Activated CD8-positive, alpha-beta memory T cell treated with anti-CD3 and anti-CD28 coated beads, Interleukin-2, amount 50 U/mL, for 48 hours (primary cell): ENCODE data around the gene CCNI2.

ENCODE experiments used
- DNase-seq: peaks from one replicate; pipeline ENCODE4 v3.0.0-alpha.2; 2020

The CCNI2 gene

DNA sequence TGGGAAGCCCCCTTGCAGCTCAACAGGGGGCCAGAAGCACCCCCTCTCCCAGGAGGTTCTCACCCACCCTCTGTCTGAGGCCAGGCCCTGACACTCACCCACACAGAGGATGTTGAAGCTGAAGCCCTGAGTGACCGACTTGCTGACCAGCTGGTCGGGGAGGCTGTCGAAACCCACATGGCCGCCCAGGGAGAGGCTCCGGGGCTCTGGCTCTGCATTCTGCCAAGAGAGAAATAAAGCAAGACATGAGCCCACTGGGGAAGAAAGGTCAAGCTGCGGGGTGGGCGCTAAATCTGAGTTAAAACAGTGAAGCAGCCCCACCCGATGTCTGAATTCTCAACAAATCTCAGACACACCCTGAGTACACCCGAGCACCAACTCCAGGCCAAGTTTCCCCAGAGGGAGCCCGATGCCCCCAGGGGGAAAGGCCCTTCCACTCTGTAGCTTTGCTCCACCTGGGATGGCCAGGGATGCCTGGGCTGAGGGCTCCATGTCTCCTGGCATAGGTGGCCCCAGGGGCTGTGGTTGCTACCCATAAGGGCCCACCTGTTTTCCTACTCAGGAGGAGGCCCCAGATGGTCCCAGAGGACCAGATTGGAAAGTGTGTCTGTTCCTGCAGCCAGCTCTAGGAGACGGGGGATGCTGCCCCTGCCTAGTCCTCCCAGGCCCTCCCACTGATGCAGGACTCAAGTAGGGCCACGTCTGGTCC is 18.2 kb downstream of the CCNI2 start:
- DNase-seq = peak; percentile 39

DNA sequence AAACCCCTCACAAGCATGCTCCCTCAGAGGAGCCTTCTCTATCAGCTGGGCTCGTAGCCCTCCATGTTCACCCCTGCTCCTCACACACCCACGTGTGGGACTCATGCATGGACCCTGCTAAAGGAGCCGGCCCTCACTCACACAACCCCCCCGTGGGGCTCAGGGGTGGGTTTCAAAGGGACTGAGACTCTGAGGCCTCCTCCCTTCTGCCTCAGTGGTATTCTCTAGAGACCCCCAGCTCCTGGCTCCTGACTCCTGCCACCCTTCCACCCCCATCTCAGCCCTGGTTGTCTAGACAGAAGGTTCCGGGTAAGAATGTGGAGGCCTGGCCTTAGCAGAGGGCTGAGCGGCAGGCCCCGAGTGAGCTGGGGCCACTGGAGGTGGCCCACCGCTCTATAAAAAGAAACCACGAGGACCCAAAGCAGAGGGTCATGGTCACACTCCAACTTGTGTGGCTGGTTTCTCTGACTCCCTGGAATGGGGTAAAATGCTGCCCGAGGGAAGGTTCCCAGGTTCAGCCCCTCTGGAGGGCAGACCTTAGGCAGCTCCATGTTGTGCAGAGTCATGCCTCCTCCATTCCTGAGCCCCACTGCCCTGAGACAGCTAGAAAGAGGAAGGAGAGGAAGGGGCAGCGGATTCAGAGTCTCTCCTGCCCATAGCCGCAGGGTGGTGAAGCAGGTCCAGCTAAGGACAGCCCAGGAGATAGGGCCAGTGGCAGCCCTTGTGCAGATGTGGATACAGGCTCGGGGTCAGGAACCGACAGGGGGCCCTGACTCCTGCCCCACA is 19.0 kb downstream of the CCNI2 start:
- peak; percentile 42 for DNase-seq

DNA sequence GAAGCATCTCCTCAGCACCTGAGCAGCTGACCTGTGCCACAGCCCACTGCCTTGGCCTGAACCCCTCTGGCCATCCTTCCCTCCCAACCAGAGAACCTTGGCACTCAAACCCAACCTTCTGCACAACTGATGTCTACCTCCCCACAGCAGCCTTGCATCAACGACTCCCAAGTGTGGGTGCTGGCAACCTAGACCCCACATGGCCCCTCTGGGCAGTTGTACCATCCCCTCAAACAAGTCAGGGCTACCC is 19.5 kb downstream of the CCNI2 start:
- DNase-seq = no peak

DNA sequence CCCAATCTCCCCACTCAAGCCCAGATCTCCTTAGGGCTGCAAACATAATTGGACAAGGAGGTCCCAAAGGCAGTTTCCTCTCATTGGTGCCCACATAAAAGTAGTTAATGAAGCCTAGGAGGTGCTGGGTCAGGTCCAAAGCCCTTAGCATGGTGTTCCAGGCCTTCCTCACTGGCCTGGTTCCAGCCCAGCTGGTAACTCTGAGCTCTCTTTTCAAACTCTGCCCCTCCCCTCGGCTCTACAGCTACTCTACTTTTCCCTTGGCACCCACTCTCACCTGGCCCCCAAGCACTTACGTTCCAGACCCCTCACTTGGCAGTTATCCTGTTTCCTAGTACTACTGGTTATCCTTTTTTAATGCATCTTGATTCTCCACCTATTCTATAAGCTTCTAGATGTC is 19.9 kb downstream of the CCNI2 start:
- no peak for DNase-seq

DNA sequence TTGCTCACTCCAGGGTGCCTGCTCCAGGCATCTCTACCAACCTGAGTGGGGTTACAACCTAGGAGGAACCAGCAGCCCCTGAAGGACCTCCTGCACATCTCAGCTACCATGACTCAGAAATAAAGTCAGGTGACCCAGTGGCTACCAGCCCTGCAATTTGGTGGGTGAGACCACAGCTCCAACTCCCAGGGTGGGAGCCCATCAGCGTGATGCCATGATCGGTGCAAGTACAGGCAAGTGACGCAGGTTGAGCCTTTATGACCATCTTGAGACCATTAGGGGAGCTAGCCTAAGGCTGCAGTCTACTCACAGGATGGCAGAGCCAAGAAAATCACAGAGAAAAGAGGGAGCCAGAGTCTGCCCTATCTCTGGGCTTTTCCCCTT is 21.3 kb downstream of the CCNI2 start:
- DNase-seq = no peak

DNA sequence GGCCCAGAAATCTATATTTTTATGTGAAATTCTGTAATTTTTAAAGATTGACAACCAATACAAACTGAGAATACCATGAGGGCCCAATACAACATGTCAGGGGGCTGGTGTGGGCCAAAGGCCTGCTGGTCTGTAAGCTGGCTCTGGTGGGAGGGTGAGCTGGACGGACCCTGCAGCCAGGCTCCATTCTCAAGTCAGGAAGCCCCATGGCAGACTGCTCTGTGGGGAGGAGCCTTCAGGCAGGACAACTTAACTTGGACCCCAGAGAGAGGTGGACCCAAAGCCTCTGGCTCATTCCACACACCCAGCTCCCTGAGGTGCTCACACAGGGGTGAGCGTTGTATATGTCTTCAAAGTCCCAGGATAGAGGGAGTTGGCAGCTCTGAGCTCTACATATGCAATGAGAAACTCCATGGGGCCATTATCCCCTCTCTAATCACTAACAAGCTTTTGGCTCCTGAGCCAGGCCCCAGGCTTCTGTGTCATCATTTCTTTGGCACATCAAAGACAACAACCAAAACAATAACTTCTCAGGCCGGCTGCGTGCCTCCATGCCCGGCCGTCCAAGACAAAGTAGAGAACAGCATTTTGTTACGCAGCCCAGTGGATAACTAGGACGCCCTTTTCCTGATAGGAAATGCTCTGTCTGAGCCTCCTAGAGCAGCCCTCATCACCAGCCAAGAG is 23.4 kb downstream of the CCNI2 start:
- no peak for DNase-seq

DNA sequence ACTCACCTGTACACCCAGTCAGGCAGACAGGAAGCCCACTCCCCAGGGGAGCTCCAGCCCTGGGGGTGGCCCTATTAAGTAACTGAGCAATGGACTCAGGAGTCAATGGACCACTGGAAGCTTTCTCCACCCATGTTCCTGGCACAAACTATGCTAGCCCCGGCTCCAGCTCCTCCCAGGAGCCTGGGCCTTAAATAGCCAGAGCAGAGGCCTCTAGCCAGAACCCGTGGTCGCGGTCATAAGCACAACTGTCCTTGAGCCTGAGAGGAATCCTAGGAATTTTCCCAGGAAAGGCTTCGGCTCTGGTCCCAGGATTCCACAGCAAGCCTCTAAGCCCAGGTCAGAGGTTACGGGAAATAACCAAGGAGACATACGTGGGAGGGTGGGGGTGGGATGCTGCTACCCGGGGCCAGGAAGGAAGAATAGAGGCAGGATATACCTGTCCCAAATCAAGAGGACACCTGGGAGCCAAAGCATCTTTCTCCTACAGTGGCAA is 24.3 kb downstream of the CCNI2 start:
- no peak for DNase-seq

DNA sequence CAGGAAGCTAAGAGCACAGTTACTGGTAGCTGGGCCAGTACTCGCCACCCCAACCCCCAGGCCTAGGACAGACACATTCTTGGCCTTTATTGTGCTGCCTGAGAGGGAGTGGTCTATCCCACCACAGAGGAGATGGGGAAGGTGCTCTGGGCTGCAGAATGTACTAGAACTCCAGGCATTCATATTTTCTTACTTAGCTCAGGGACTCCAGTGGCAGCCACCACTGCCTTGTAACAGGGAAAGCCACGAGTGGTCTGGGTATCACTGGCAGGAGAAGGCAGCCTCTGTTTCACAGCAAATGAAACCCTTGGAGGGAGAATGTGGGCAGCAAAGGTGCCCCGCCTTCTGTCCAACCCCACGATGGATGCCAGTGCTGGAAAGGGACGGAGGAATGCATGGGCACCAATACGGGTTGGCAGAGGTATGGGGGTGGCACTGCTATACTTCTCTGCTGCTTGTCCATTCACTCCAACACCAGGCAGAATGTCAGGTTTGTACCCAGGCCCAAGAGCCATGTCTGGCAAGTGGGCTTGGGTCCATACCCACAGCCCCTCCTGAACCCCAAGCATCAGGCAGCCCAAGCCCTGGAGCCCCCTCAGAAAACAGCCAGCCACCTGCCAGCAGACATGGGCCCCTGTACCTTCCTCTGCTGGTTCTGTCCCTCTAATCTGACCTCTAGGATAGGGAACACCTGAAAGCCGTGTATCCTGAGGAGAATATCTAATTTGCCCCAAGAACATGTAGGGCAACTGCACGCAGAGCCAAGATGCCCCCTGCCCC is 25.3 kb downstream of the CCNI2 start:
- no peak for DNase-seq

DNA sequence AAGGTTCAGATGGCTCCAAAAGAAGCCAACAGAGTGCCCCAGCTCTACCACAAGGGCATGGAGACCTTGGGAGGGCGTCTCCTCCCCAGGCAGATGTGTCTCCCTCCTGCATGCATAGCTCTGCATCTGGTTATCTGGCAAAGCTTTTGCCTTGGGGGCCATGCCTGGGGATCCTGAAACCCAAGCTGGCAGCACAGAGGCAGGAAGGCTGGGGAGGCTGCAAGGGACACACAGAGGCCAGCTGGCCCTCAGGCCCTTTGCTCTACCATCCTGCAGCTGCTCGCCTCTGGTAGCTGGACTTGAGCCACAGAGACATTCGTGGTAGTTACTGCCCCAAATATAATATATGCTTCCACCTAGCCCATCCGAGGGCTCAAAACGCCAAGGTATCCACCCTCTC is 25.9 kb downstream of the CCNI2 start:
- no peak for DNase-seq

DNA sequence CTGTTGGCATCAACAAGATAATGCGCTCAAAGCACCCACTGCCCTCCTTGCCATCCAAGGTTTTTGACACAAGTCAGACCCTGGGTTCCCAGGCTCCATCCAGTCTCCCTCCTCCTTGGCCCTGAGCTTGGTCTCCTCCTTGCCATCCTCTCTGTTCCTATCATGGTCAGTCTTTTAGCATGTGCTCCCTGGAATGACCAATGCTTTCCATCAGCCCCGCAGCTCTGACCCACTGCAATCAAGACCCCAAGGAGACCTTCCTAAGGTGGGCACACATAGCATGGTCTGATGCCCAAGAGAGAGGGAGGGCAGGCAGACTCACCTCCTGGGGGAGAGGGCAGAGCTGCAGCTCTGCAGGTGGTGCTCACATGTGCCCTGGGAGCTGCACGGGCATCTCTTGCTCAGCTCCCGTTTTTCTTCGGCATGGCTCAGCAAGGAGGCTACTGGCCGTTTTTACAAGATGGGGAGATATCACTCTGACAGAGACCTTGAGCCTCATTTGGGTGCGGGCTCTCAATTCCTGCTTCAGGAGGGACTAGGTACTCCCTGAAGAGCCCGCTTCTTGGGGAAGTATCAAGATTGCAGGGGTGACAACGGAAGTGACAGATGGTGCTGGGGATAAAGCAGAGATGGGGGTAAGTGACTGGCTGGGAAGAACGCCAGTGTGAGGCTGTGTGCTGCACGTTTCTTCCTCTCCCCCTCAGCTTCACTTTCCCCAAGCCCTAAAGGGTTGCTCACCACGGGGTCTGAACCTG is 26.6 kb downstream of the CCNI2 start:
- no peak for DNase-seq

DNA sequence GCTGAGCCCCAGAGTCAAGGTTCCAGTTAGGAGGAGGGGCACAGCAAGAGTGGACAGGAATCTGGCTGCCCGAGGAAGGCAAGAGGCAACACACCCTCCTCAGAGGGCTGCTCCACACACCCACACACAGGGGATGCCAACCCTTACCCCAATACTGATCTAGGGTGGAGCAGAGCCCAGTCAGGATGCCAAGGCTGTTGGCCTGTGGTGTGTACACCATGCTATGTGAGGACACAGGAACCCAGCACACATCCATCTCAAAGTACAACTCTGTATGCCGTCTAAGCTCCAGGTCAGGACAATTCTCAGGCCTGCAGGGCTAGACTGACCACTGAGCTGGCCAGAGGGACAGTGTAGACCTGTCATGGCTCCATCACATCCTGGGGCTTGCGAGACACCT is 27.2 kb downstream of the CCNI2 start:
- no peak for DNase-seq

DNA sequence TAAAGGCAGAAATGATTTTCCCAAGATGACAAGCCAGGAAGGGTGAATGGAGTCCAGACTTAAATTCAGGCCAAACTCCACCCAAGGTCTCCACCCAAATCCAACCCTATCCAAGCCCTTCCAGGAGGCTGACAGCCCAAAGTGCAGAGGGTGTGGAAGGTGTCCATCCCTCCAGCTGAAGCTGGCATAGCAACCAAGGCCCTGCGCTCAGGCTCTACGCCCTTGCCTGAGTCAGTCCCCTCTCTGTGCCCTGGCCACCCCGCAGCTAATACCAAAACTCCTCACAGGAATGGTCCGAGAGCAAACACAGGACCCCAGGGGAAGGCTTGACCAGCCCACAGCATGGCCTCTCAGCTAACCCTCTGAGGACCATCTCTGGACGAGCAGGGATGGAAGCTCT is 27.7 kb downstream of the CCNI2 start:
- no peak for DNase-seq

DNA sequence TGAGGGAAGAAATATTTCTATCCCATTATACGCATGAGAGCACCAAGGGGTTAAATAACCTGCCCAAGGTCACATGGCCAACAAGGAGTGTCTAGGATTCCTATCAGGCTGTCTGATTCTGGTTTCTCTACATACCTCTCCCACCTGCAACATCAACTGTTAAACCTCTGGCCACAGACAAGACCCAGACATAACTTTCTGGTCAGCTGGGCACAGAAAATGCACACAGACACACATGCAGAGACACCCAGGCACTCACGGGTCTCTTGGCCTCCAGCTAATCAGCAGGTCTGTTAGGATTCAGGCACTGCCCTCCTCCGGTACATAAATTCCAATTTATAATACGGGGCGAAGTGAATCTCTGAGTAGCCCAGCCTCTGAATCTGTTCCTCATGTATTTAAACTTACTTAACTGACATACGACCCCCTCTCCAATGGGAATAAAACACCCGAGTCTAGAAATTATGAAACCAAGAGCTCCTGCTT is 28.3 kb downstream of the CCNI2 start:
- no peak for DNase-seq

DNA sequence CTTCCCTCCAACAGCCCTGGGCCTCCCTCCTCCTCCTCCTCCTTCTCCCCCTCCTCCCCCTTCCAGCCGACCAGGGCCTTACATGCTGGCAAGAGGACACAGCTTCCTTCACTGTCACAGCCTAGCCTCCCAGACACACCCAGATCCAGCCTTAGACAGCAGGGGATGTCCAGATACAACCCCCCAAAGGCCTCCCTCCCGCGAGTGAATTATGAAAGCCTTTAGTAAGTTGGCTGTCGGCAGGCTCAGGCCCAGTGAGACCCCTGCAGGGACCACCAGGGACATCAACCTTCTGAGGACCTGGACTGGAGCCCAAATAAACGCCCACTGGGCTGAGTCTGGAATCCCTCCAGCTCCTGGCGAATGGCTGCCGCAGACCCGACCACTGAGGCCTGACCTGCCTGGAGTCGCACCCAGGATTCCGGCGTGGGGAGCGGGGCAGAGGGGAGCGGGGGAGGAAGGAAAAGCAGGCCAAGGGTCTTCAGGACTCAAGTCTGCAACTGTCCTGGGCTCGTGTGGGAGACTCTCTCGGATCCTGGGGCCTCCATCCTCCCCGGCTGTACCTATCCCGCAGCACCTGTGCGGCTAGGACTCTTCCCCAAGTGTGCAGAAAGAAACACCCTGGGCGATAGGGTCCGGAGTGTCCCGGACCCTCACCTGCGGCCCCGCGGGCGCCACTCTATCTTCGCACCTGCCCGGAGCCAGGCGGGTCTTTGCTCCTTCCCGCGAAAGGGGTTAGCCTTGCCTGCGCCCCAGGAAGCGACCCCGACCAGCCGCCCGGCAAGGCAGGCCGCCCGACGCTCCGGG is 29.1 kb downstream of the CCNI2 start:
- no peak for DNase-seq

DNA sequence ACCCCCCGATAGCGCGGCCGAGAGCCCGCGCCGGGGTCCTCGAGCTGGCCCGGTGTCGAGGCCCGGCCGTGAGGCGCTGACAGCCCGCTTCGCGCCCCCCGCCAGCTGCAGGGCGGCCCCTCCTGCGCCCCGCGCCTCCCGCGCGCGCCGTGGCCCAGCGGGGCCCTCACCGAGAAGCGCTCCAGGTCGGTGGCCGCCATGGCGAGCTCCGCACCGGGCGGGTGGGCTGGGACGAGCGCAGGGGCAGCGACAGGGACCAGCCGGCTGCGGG is 29.6 kb downstream of the CCNI2 start:
- DNase-seq = no peak

DNA sequence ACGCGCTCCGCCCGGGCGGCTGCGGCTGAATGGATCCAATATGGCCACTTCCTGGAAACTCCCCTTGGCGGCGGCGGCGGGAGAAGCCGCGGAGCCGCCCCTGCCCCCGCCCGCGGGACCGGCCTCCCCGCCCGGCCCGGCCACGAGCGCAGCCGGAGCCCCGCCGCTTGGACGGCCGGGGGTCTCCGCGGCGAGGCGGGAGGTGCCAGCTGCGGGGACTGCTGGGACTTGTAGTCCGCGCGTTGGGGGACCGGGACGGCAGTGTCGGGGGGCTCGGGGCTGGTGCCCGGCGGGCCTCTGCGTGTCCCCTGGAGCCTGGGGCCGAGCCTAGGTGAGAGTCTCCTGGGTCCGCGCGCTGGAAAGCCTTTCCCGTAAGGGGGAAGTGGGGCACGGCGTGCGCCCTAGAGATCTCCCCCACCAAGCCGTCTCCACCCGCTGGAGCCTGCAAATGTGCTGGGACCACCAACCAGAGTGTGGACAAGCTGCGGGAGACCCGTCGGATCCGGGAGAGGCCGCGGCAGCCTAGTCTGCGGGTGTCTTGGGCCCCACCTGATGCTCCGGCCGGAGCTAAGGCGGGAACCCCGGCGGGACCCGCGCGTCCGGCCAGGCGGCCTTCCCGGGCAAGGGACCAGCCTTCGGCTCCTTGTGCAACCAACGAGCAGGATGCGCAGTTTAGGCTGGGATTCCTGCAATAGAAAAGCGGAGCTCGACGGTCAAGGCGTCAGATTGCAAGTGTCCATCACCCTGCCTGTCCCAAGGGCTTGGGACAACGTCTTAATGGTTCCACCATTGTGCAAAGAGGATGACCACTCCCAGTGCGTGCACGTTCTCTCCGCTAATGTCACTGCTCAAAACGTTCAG is 30.2 kb downstream of the CCNI2 start, which contains the start of gene SEPTIN8:
SEPTIN8 (minus strand) TSS at position 31 of the 861 bp plus-strand sequence. CDS start 102 bp downstream, outside the sequence.
- peak; percentile 73 for DNase-seq

DNA sequence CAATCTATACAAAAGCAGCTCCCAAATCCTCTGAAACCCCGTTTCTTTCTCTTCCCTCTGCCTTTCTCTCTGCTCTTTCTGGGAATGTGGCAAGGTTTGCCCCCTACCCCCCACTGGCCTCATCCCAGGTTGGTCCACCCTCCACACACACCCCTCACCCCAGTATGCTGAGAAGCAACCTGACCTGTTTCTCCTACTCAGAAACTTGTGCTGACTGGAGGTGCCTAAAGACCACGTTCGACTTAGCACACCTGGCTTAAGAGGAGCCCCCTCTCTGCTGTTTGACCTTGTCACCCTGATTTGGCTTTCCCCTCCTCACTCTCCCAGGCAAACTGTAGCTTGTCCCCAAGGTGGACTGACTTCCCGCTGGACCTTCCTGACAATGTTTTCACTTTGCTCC is 30.9 kb downstream of the CCNI2 start:
- no peak for DNase-seq

DNA sequence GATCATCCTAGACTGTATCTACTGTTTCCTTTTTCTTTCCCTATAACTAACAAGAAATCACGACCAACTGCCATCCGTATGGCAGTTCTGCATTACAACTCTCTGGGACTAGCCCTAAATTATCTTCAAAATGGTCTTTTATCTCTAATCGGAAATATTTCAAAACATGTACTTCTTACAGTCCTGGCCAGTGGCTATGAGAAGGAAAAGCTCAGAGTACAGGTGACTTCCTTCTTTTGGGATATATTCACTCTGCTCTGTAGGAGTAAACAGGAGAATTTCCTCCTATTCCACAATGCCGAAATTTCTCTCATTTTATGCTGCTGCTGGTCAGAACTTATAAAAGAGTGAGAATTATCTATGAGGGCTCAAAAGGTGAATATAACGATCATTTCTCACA is 31.6 kb downstream of the CCNI2 start:
- DNase-seq = no peak

DNA sequence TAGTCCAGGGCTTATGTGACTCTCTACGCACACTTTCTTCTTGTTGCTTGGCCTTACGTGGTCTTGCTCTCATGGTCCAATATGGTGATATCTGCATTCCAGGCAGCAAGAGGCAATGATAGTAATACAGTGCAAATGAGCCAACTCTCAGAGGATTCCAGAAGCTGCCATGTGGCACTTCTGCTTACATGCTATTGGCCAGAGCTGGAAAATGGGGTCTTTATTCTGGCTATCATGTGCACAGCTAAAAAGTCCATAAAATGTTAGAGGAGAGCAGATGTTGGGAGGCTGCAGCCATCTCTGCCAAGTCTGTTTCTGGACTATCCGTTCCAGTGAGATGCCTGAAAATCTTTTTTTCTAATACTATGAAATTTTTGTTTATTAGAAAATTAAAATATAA is 32.7 kb downstream of the CCNI2 start:
- peak; percentile 12 for DNase-seq

DNA sequence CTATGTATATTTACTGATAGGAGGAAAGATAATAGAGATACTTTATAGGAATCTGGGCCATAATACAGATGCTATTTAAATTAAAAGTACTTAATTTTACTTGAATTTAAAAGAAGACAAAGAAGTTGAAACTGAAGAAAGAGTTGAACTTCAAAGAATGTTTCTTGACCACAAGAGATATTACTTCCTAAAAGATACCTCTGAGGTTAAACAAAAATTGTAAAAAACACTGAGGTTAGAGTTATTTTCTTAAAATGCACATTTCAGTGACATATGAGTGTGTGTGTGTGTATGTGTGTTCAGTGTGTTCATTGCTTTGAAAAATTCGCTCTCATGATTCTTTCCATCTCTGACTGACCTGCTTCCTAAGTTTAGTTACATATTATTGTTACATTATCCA is 33.4 kb downstream of the CCNI2 start:
- DNase-seq = no peak

DNA sequence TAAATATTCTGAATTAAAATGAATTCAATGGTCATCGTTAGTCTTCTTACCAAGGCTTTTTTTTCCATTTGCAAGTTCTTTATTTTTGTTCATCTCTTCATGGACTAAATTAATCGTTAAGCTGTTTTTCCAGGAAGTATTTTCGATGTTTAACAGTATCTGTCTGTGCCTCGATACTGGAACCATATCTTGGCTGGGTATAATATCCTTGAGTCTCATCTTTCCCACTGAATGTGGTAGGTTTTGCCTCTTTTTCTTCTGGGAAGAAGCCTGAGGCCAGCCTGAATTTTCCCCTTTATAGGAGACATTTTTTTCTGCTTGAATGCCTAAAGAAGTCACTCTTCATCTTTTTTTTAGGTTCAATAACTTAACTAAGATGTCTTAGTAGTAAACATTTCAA is 33.8 kb downstream of the CCNI2 start:
- no peak for DNase-seq
